Upper lobe of left lung (tissue), 4 donors: Measurements from ENCODE around the gene CST11.

Source experiments
- CTCF ChIP-seq, 6 experiments: fragments of 450-650 bp in 4 of 6; fragments of 200-600 bp in 2 of 6; sonication (generic) in 2 of 6; IDR thresholded peaks; one replicate each; pipeline ENCODE4 v1.5.1; 2016 to 2019; ENCODE audit warnings: antibody characterized with exemption in 6 of 6
- POLR2AphosphoS5 ChIP-seq, 2 donors: sonication (generic); formaldehyde crosslinking; IDR thresholded peaks; one replicate each; pipeline ENCODE4 v1.5.1; 2017; ENCODE audit warnings: antibody characterized with exemption in 2 of 2

GRCh38 chr20:23476015-23476754 is 23.5 kb upstream of the CST11 start:
- TF ChIP-seq CTCF (IDR thresholded peaks at IDR 0.05) (no peak), POLR2AphosphoS5 (IDR thresholded peaks at IDR 0.05) (no peak)
